D721Med (cell line): Measurements from ENCODE around the gene BLNK.

Experiments used
- DNase-seq: peaks from one replicate; pipeline ENCODE4 v3.0.0; 2011; ENCODE audit warnings: low spot score; ENCODE audit not compliant: insufficient read length
- FAIRE-seq: peaks from 2 replicates; lab custom pipeline; 2011; peaks lifted over from hg19 to GRCh38; lab: Jason Lieb, UNC
- TF ChIP-seq, protein P1 (sequence below): IDR thresholded peaks from 2 replicates; pipeline ENCODE4 v1.5.1; 2012; ENCODE audit warnings: mild to moderate bottlenecking, control low read depth; ENCODE audit not compliant: insufficient read depth; ENCODE audit errors: missing control alignments

Gene BLNK

DNA sequence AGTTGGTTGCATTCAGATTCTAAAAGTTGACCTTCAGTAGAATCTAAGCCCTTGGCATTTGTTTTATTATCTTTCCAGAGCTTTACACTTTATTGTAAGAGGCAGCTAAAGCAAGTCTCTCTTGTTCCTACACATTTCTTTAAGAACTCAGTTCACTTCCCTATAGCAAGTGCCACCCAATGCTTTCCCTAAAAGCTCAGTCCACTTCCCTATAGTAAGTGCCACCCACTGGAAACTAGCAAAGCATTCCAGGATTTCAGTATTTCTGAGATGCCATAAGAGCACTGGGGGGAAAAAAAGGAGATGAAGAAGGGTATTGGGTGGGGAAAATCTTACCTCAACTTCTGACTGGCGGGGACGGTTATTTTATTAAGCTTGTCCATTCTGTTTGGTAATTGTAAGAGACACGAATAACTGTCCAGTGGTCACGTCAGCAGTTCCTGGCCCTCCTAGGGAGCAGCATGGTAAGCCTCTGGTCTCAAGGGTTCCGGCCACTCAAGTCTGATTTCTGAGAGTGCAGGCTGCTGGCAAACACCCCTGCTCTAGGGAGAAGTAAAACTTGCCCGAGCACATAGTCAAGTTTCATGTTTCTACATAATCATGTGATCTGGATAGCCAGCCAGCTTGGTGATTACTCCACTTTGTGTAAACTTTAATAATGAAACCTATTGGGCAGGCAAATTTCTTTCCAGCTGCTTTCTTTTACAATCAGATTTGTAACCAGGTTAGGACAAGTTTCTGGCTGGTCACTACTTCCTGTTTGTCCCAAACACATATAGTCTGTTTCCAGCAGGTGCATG is at the start of gene BLNK:
Gene BLNK (minus strand): TSS at position 554 of the 800 bp plus-strand sequence. CDS start 171 bp downstream, at position 383.
- no peak for FAIRE-seq

DNA sequence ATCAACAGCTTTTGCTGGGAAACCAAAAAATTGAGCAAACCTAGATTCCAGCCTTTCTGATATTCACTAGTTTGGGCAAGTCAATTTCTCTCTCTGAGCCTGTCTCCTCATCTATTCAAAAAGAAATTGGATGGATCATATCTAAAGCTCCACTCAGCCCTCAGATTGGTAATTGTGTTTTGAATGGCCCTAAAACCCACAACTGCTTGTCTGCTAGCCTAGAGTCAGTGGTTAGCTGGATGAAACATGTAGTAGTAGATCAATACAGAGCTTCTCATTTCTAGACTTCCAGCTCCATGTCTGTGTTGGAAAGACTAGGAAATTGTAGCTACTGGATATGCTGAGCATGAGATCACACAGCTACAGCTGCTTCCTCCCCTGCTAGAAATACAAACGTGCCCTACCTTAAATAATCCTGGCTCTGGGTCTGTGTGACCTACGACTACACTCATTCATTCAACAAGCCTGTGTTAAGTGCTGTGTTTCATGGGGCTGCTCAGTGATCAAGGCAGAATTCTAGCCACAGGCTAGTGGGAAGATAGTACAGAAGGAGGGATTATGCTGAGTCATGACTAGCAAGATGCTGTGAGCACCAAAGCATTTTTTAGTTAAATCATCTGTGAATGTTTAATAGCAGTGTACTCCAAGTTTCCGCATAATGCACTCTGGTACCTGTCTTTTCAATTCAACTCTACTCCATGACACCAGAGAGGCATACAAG is 48.5 kb upstream of the BLNK start:
- FAIRE-seq (no peak), DNase-seq (no peak)
- TF ChIP-seq, protein P1, sequence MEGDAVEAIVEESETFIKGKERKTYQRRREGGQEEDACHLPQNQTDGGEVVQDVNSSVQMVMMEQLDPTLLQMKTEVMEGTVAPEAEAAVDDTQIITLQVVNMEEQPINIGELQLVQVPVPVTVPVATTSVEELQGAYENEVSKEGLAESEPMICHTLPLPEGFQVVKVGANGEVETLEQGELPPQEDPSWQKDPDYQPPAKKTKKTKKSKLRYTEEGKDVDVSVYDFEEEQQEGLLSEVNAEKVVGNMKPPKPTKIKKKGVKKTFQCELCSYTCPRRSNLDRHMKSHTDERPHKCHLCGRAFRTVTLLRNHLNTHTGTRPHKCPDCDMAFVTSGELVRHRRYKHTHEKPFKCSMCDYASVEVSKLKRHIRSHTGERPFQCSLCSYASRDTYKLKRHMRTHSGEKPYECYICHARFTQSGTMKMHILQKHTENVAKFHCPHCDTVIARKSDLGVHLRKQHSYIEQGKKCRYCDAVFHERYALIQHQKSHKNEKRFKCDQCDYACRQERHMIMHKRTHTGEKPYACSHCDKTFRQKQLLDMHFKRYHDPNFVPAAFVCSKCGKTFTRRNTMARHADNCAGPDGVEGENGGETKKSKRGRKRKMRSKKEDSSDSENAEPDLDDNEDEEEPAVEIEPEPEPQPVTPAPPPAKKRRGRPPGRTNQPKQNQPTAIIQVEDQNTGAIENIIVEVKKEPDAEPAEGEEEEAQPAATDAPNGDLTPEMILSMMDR: no peak

More for the DNA sequence above, at the start of gene BLNK:
- DNase-seq: no peak
- TF ChIP-seq, protein P1: no peak

DNA sequence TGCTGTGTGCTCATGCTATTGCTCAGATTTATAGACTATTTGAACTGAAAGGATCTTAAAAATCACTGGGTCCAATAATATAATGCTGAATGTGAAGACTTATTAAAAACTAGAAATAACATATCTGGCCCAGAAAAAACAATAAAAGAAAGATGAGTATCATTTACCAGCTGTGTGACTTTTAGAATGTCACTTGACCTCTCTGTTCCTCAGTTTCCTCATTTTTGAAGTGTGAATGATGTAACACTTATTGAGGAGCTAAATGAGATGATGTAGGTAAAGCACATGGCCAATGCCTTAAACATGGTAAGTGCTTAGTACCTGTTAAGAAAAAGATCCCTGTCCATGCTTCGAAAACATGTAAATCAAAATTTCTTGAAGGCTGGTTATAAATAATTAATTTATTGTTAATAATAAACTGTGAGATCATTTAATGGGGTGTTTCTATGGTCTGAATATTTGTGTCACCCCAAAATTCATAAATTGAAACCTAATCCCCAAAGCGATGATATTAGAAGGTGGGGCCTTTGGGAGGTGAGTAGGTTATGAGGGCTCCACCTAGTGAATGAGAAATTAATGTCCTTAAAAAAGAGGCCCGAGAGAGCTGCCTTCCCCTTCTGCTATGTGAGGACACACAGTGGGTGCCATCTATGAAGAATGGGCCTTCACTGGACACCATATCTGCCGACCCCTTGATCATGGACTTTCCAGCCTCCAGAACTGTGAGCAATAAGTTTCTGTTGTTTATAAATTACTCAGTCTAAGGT is 45.9 kb upstream of the BLNK start:
- FAIRE-seq (no peak), DNase-seq (no peak)
- TF ChIP-seq, protein P1: no peak

DNA sequence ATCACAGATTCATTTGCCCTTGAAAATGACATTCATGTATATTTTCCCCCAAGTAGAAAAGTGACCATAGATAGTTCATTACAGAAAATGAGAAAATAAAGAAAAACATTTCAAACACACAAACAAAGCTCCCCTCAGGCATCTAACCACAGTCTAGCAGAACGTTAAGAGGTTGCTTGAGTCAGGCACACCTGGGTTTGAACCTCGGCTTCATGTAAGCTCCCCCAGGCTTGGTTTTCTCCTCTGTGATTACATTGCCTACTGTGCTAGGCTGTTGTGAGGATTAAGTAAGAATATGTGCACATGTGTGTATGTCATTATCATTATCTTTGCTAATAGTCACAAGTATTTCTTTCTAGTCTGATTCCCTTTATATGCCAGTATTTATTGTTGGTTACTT is 42.0 kb upstream of the BLNK start:
- TF ChIP-seq, protein P1: no peak
- no peak for FAIRE-seq
- no peak for DNase-seq

DNA sequence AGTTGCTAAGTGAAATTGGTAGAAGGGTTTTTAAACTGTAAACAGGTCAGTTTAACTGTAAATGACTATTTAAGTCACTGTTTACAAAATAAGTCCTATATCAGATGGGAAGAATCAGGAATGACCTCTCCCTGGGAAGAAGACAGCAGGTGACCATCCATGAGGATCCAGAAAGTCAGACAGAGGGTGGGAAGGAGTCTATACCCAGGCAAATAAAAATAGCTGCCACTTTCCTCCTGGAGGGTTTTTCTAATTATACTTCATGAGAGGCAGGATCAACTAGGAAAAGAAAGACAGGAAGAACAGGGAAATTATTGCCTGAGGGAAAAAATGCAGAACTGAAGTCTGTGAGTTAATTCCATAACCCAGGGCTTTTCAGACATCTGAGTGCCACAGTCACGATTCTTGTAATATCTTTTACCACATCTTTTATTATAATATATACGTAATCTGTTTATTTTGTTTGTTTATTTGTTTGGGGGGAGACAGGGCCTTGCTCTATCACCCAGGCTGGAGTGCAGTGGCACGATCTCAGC is 39.9 kb upstream of the BLNK start:
- FAIRE-seq (no peak), DNase-seq (no peak)
- TF ChIP-seq, protein P1: no peak

DNA sequence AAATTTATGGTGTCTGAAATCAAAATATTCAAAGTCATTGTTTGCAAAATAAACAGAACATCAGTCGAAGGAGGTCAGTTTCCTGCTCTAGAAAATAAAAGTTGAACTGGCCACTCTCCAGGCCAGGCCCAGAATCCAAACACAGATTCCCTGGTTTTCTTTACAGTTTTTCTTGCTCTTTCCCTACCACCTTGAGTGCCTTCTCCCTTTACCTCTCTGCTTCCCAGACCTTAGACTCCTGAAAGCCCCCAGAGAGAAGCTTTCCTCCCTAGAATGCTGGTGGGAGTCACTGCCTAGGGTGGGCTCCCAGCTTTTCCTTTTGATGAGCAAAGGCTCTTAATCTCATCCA is 38.9 kb upstream of the BLNK start:
- no peak for FAIRE-seq
- DNase-seq: no peak
- TF ChIP-seq, protein P1: no peak
